HepG2 (cell line): Measurements from ENCODE around the gene HIPK2. TPM values are rescaled to one million over a fixed set of nuclear protein-coding genes. Genes with fewer than 3 reads are reported as not detected.
"Not testable (repeated sequence)": the region's sequence is repeated elsewhere in the genome, so short reads cannot be mapped to it uniquely, and the experiment has no call there.

Experiments
- ATAC-seq: fragments of 200-7000 bp; cut with Tn5 transposase; 3 replicates; pipeline ENCODE4 v1.9.1; 2020; ENCODE audit warnings: mild to moderate bottlenecking, moderate library complexity
- BruUV-seq: library from RNA; stranded (reverse); fragments of 400-500 nt; replicated peaks from 2 replicates; lab custom pipeline; 2021; lab: Mats Ljungman, UMichigan
- CTCF ChIA-PET: fragments of 300-600 bp; formaldehyde crosslinking; extraction: SDS; loops from one replicate; lab custom pipeline; 2021; ENCODE audit warnings: low total read pairs, inconsistent platforms, low intra/inter-chr PET ratio; lab: Yijun Ruan, JAX
- POLR2A ChIA-PET: fragments of 350-600 bp; sonication (Branson Sonifier 250); formaldehyde crosslinking; loops from one replicate; lab custom pipeline; 2020; ENCODE audit warnings: antibody characterized with exemption, inconsistent platforms; lab: Yijun Ruan, JAX
- DNase-seq: peaks from one replicate; pipeline ENCODE4 v3.0.0-alpha.2; 2015; ENCODE audit warnings: low spot score
- FAIRE-seq: peaks from 3 replicates; lab custom pipeline; 2011; peaks lifted over from hg19 to GRCh38; lab: Jason Lieb, UNC
- H2AFZ ChIP-seq: one replicate; pipeline ENCODE4 v1.6.1; 2011; ENCODE audit warnings: low read length, inconsistent platforms
- H3K27ac ChIP-seq: fragments of 300-600 bp; 3 replicates; pipeline ENCODE4 v1.8.0; 2011; ENCODE audit warnings: mixed run types, mild to moderate bottlenecking, mixed read lengths, low read length, inconsistent platforms; ENCODE audit not compliant: insufficient read depth; ENCODE audit errors: extremely low read length
- H3K27me3 ChIP-seq, 2 experiments: fragments of 200-600 bp in 1 of 2; 2 replicates in 1 of 2; 3 replicates in 1 of 2; pipeline versions ENCODE4 v1.6.0 to v1.8.0; 2011; ENCODE audit warnings: low read length in 2 of 2, mild to moderate bottlenecking in 2 of 2, moderate library complexity in 2 of 2, inconsistent platforms in 1 of 2; ENCODE audit not compliant: insufficient read depth in 2 of 2, control insufficient read depth in 1 of 2
- H3K36me3 ChIP-seq, 2 experiments: fragments of 200-600 bp in 1 of 2; replicated peaks in 1 of 2; 2 replicates in 1 of 2; 3 replicates in 1 of 2; pipeline versions ENCODE4 v1.5.1 to v1.8.0; 2011; ENCODE audit warnings: low read length in 2 of 2, inconsistent platforms in 1 of 2; ENCODE audit not compliant: insufficient read depth in 2 of 2, control insufficient read depth in 1 of 2
- H3K4me1 ChIP-seq: 2 replicates; pipeline ENCODE4 v1.5.1; 2012; ENCODE audit warnings: low read length, inconsistent platforms; ENCODE audit not compliant: insufficient read depth
- H3K4me2 ChIP-seq: 2 replicates; pipeline ENCODE4 v1.6.0; 2011; ENCODE audit warnings: low read depth, low read length, inconsistent platforms
- H3K4me3 ChIP-seq, 3 experiments: fragments of 200-600 bp in 1 of 3; sonication (generic), shearing (Covaris generic) in 1 of 3; replicated peaks in 1 of 3; 2 replicates each; pipeline ENCODE4 v1.5.1; 2011 to 2016; ENCODE audit warnings: low read length in 3 of 3, inconsistent platforms in 2 of 3, low read depth in 2 of 3, mild to moderate bottlenecking in 2 of 3, control low read depth in 1 of 3, mixed read lengths in 1 of 3; ENCODE audit not compliant: insufficient read depth in 1 of 3
- H3K79me2 ChIP-seq: one replicate; pipeline ENCODE4 v1.6.1; 2011; ENCODE audit warnings: low read length, inconsistent platforms; ENCODE audit not compliant: insufficient read depth
- H3K9ac ChIP-seq: 2 replicates; pipeline ENCODE4 v1.6.0; 2011; ENCODE audit warnings: mild to moderate bottlenecking, low read depth, low read length, inconsistent platforms; ENCODE audit not compliant: insufficient read depth
- H3K9me3 ChIP-seq: 2 replicates; pipeline ENCODE4 v1.5.1; 2012; ENCODE audit warnings: mild to moderate bottlenecking, low read length
- H4K20me1 ChIP-seq: 2 replicates; pipeline ENCODE4 v1.6.0; 2011; ENCODE audit warnings: inconsistent platforms, mild to moderate bottlenecking, low read length, moderate library complexity; ENCODE audit not compliant: insufficient read depth
- ATF7 ChIP-seq, 2 experiments: fragments of 450-650 bp in 1 of 2; sonication (generic) in 1 of 2; formaldehyde crosslinking in 1 of 2; IDR thresholded peaks; 2 replicates each; pipeline versions ENCODE4 v1.4.0 to v1.6.1; 2016 to 2020; ENCODE audit warnings: antibody characterized with exemption in 1 of 2, mild to moderate bottlenecking in 1 of 2, missing genetic modification reagents in 1 of 2
- CBFB ChIP-seq: sonication (generic); formaldehyde crosslinking; IDR thresholded peaks from 2 replicates; pipeline ENCODE4 v1.4.0; 2020; ENCODE audit warnings: missing genetic modification reagents
- CCDC6 ChIP-seq: sonication (generic); formaldehyde crosslinking; IDR thresholded peaks from 2 replicates; pipeline ENCODE4 v1.8.1; 2022; ENCODE audit warnings: mild to moderate bottlenecking, missing genetic modification reagents, moderate library complexity
- FIP1L1 ChIP-seq: fragments of 200-400 bp; formaldehyde crosslinking; IDR thresholded peaks from 2 replicates; pipeline ENCODE4 v1.6.1; 2018; ENCODE audit warnings: low read depth, mild to moderate bottlenecking, low read length, moderate library complexity, borderline replicate concordance; ENCODE audit not compliant: insufficient read depth
- ISL2 ChIP-seq: sonication (generic); formaldehyde crosslinking; IDR thresholded peaks from 2 replicates; pipeline ENCODE4 v1.5.0; 2020; ENCODE audit warnings: missing genetic modification reagents
- RBAK ChIP-seq: sonication (generic); formaldehyde crosslinking; IDR thresholded peaks from 2 replicates; pipeline ENCODE4 v1.5.1; 2020; ENCODE audit warnings: mild to moderate bottlenecking, missing genetic modification reagents
- TCF12 ChIP-seq, 2 experiments: fragments of 450-650 bp in 1 of 2; sonication (generic) in 1 of 2; formaldehyde crosslinking in 1 of 2; IDR thresholded peaks; 2 replicates each; pipeline versions ENCODE4 v1.6.1 to v1.8.0; 2017 to 2022; ENCODE audit warnings: antibody characterized with exemption in 1 of 2, mild to moderate bottlenecking in 1 of 2, missing genetic modification reagents in 1 of 2, moderate library complexity in 1 of 2
- ZBTB21 ChIP-seq: sonication (generic); formaldehyde crosslinking; IDR thresholded peaks from 2 replicates; pipeline ENCODE4 v1.4.0; 2020; ENCODE audit warnings: missing genetic modification reagents
- ZKSCAN1 ChIP-seq: fragments of 150-350 bp; IDR thresholded peaks from 2 replicates; pipeline ENCODE4 v1.6.1; 2014; ENCODE audit warnings: low read length
- ZNF121 ChIP-seq: sonication (generic); formaldehyde crosslinking; IDR thresholded peaks from 2 replicates; pipeline ENCODE4 v1.5.0; 2020; ENCODE audit warnings: mild to moderate bottlenecking, missing genetic modification reagents
- ZNF160 ChIP-seq: sonication (generic); formaldehyde crosslinking; IDR thresholded peaks from 2 replicates; pipeline ENCODE4 v1.8.0; 2022; ENCODE audit warnings: mild to moderate bottlenecking, inconsistent platforms, missing genetic modification reagents
- ZNF317 ChIP-seq: sonication (generic); formaldehyde crosslinking; IDR thresholded peaks from 2 replicates; pipeline ENCODE4 v1.5.0; 2020; ENCODE audit warnings: mild to moderate bottlenecking, missing genetic modification reagents
- ZNF768 ChIP-seq: sonication (generic); formaldehyde crosslinking; IDR thresholded peaks from 2 replicates; pipeline ENCODE4 v1.4.0; 2020; ENCODE audit warnings: missing genetic modification reagents
- WGBS: methylation state at CpG from one replicate; pipeline ENCODE4 v1.1.6; 2017; ENCODE audit warnings: low lambda C conversion rate; 5-methylcytosine and 5-hydroxymethylcytosine counted together
- in situ Hi-C: cut with HindIII; loops from 2 replicates; pipeline ENCODE4 v1.10.0; 2017; ENCODE audit warnings: low pct_unique_long_range_greater_than_20kb; ENCODE audit not compliant: extremely low pct_ligation_motif_present
- intact Hi-C: fragments of 100-400 bp; cut with micrococcal nuclease; formaldehyde crosslinking; loops from one replicate; pipeline ENCODE4 v1.10.0; 2022; ENCODE audit not compliant: unreplicated experiment
- polyA plus RNA-seq, 8 experiments: library from polyadenylated mRNA; depleted of rRNA in 3 of 8; stranded (reverse) in 7 of 8; unstranded in 1 of 8; fragments of >200 nt; fragmentation: Illumina TruSeq in 4 of 8; extraction: Trizol in 4 of 8; gene quantifications; 2 replicates each; pipeline versions ENCODE4 v1.2.1 to v1.2.3, GENCODE V29; 2011 to 2016; ENCODE audit warnings: low read depth in 4 of 8, missing spikeins in 1 of 8, mixed read lengths in 1 of 8; ENCODE audit not compliant: insufficient read depth in 1 of 8
- total RNA-seq, 5 experiments: library from RNA; depleted of rRNA; stranded (reverse); fragments of >200 nt; fragmentation: Illumina TruSeq; extraction: Trizol; gene quantifications; 2 replicates each; pipeline ENCODE4 v1.2.3, GENCODE V29; 2016; ENCODE audit warnings: low read depth in 1 of 5
- TF ChIP-seq, protein P1 (sequence below): sonication (generic); formaldehyde crosslinking; IDR thresholded peaks from 2 replicates; pipeline ENCODE4 v1.5.0; 2020; ENCODE audit warnings: mild to moderate bottlenecking, missing genetic modification reagents
- TF ChIP-seq, protein P2 (sequence below): sonication (generic); formaldehyde crosslinking; IDR thresholded peaks from 2 replicates; pipeline ENCODE4 v1.8.1; 2023; ENCODE audit warnings: missing genetic modification reagents, mild to moderate bottlenecking, borderline replicate concordance

The HIPK2 gene
- total and polyA plus RNA-seq, 2 of the 13 experiments (the other 11 are each of a cell fraction or from before 2014, with no cell fraction given): 14.4 to 20.2 TPM

DNA sequence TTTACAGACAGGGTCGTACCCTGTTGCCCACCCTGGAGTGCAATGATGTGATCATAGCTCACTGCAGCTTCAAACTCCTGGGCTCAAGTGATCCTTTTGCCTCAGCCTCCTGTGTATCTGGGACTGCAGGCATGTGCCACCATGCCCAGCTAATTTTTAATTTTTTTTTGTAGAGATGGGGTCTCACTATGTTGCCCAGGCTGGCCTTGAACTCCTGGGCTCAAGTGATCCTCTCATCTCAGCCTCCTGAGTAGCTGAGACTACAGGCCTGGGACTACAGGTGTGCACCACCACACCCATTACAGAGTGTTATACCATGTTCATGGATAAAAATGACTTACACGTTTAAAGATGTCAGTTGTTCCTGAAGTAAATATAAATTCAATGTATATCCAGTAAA lies 166.2 kb downstream of the HIPK2 start:
- H2AFZ ChIP-seq, BruUV-seq, H3K27ac ChIP-seq, ATAC-seq, FAIRE-seq, H3K4me3 ChIP-seq, H3K27me3 ChIP-seq, H3K9ac ChIP-seq, POLR2A ChIA-PET, H3K4me2 ChIP-seq, CTCF ChIA-PET, DNase-seq, H4K20me1 ChIP-seq, H3K79me2 ChIP-seq, intact Hi-C loops, H3K9me3 ChIP-seq, H3K4me1 ChIP-seq: not testable (repeated sequence)
- H3K36me3 ChIP-seq: peaks cover 18 to 66% of the 10 kb centered on the region in 2 experiments; a peak in 4 of 5 replicates
- in situ Hi-C loops: loop anchor here (10.0 kb wide), 1 partner anchor 393 kb away; no protein-coding TSS in a partner anchor
- WGBS: 93% methylated on average over 2 of the region's 2 CpGs
- peak; percentile 44; the same call in 1 of the 2 replicates for TF ChIP-seq ZNF121 (CRISPR knock-in tag)

DNA sequence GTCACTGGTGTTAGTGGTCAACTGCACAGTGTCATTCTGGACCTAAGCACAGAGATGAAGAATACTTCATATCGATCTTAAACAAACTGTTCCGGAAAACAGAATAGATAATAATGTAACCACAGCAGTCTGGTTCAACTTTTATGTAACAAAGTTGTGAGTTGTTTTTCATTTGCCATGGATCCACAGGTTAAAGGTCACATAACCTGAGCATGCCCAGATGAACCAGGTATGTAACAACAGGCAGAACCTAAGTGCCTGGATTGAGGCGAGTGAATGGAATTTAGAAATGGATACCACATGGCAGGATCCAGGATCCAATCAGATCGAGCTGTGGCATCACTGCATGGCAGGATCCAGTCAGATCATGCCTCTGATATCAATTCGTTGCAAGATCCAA lies 167.2 kb downstream of the HIPK2 start:
- intact Hi-C loops: no loop called here
- no peak overlapping the region for H3K27ac ChIP-seq
- H3K4me2 ChIP-seq: no peak overlapping the region
- H3K27me3 ChIP-seq: no peaks in the 10 kb centered on the region
- peaks cover 15 to 65% of the 10 kb centered on the region in 2 experiments; a peak in 4 of 5 replicates for H3K36me3 ChIP-seq
- TF ChIP-seq CBFB (no peak), CCDC6 (CRISPR knock-in tag) (no peak), TCF12 (IDR thresholded peaks at IDR 0.05) (no peak), TCF12 (CRISPR knock-in tag; IDR thresholded peaks at IDR 0.05) (no peak), ZNF317 (CRISPR knock-in tag) (no peak), ZNF768 (no peak), ATF7 (IDR thresholded peaks at IDR 0.05) (no peak), ATF7 (CRISPR knock-in tag; IDR thresholded peaks at IDR 0.05) (no peak), RBAK (no peak), ISL2 (CRISPR knock-in tag) (no peak), FIP1L1 (no peak), ZBTB21 (no peak), ZNF160 (CRISPR knock-in tag) (no peak), ZKSCAN1 (no peak)
- TF ChIP-seq, protein P1, sequence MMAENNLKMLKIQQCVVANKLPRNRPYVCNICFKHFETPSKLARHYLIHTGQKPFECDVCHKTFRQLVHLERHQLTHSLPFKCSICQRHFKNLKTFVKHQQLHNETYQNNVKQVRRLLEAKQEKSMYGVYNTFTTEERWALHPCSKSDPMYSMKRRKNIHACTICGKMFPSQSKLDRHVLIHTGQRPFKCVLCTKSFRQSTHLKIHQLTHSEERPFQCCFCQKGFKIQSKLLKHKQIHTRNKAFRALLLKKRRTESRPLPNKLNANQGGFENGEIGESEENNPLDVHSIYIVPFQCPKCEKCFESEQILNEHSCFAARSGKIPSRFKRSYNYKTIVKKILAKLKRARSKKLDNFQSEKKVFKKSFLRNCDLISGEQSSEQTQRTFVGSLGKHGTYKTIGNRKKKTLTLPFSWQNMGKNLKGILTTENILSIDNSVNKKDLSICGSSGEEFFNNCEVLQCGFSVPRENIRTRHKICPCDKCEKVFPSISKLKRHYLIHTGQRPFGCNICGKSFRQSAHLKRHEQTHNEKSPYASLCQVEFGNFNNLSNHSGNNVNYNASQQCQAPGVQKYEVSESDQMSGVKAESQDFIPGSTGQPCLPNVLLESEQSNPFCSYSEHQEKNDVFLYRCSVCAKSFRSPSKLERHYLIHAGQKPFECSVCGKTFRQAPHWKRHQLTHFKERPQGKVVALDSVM (CRISPR knock-in tag): no peak
- TF ChIP-seq, protein P2, sequence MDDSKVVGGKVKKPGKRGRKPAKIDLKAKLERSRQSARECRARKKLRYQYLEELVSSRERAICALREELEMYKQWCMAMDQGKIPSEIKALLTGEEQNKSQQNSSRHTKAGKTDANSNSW (CRISPR knock-in tag): no peak
- TF ChIP-seq, all 625 proteins: peak for 0
- no peak for ATAC-seq
- FAIRE-seq: no peak
- in situ Hi-C loops: loop anchor here (10.0 kb wide), 1 partner anchor 394 kb away; no protein-coding TSS in a partner anchor
- no peak for DNase-seq
- H4K20me1 ChIP-seq: no peaks in the 10 kb centered on the region
- no TSS peak for BruUV-seq
- H3K4me1 ChIP-seq: 0 out of 2 replicates have a peak, but pooled peaks cover 4% of the 10 kb centered on the region
- 87% methylated on average over 5 of the region's 5 CpGs for WGBS
- no peak overlapping the region for H2AFZ ChIP-seq
- CTCF ChIA-PET: no interaction called here
- no peaks in the 10 kb centered on the region for H3K79me2 ChIP-seq
- POLR2A ChIA-PET: no interaction called here
- H3K4me3 ChIP-seq: no peak overlapping the region
- H3K9ac ChIP-seq: no peak overlapping the region
- H3K9me3 ChIP-seq: no peaks in the 10 kb centered on the region
